Smooth muscle cell (in vitro differentiated cells): ENCODE results near the gene UTP18. TPM values are rescaled to one million over a fixed set of nuclear protein-coding genes. Genes with fewer than 3 reads are reported as not detected.

Source experiments
- DNase-seq: peaks from one replicate; lab custom pipeline; 2025; ENCODE audit not compliant: unreplicated experiment; lab: John Stamatoyannopoulos, UW
- H2AFZ ChIP-seq: fragments of 200-600 bp; sonication (generic); 2 replicates; pipeline ENCODE4 v1.6.0; 2016; ENCODE audit warnings: antibody characterized with exemption, low read depth, mild to moderate bottlenecking
- H3F3A ChIP-seq: fragments of 200-600 bp; sonication (generic); 2 replicates; pipeline ENCODE4 v1.6.0; 2017; ENCODE audit warnings: antibody characterized with exemption, low read depth
- H3K27ac ChIP-seq: fragments of 200-600 bp; sonication (generic); 2 replicates; pipeline ENCODE4 v1.5.1; 2016; ENCODE audit warnings: low read depth, mild to moderate bottlenecking
- H3K27me3 ChIP-seq: fragments of 200-600 bp; sonication (generic); 2 replicates; pipeline ENCODE4 v1.6.1; 2016; ENCODE audit warnings: low read depth, mild to moderate bottlenecking
- H3K36me3 ChIP-seq: fragments of 200-600 bp; sonication (generic); 2 replicates; pipeline ENCODE4 v1.5.1; 2016; ENCODE audit warnings: low read depth
- H3K4me1 ChIP-seq: fragments of 200-600 bp; sonication (generic); 2 replicates; pipeline ENCODE4 v1.5.1; 2016; ENCODE audit warnings: low read depth
- H3K4me2 ChIP-seq: fragments of 200-600 bp; sonication (generic); 2 replicates; pipeline ENCODE4 v1.6.0; 2016; ENCODE audit warnings: mild to moderate bottlenecking
- H3K4me3 ChIP-seq: fragments of 200-600 bp; sonication (generic); 2 replicates; pipeline ENCODE4 v1.5.1; 2016; ENCODE audit warnings: mild to moderate bottlenecking
- H3K79me2 ChIP-seq: fragments of 200-600 bp; sonication (generic); 2 replicates; pipeline ENCODE4 v1.6.0; 2016; ENCODE audit warnings: low read depth, mild to moderate bottlenecking
- H3K9ac ChIP-seq: fragments of 200-600 bp; sonication (generic); 2 replicates; pipeline ENCODE4 v1.6.0; 2016; ENCODE audit warnings: low read depth
- H3K9me3 ChIP-seq: fragments of 200-600 bp; sonication (generic); replicated peaks from 2 replicates; pipeline ENCODE4 v1.5.1; 2016; ENCODE audit warnings: low read depth
- H4K20me1 ChIP-seq: fragments of 200-600 bp; sonication (generic); 2 replicates; pipeline ENCODE4 v1.6.0; 2016; ENCODE audit warnings: low read depth
- CTCF ChIP-seq: fragments of 200-600 bp; sonication (generic); IDR thresholded peaks from 2 replicates; pipeline ENCODE4 v1.5.1; 2017; ENCODE audit warnings: borderline replicate concordance, mild to moderate bottlenecking, antibody characterized with exemption; ENCODE audit not compliant: insufficient read depth, poor library complexity, severe bottlenecking
- WGBS: methylation state at CpG from one replicate; pipeline ENCODE4 v1.1.7; 2016; ENCODE audit warnings: low lambda C conversion rate; 5-methylcytosine and 5-hydroxymethylcytosine counted together
- polyA plus RNA-seq: library from polyadenylated mRNA; unstranded; fragments of >200 nt; fragmentation: Nextera tagmentation; extraction: Ambion mirVana; gene quantifications from 2 replicates; pipeline ENCODE4 v1.2.1, GENCODE V29; 2016
- total RNA-seq: library from RNA; depleted of rRNA; stranded (reverse); fragments of >200 nt; gene quantifications from 2 replicates; pipeline ENCODE4 v1.2.3, GENCODE V29; 2014

Gene UTP18
- total and polyA plus RNA-seq, 2 experiments from 2014 or later = 31.7 to 42.1 TPM

- no peaks in the 10 kb centered on the region for H3K4me1 ChIP-seq
- no peaks in the 10 kb centered on the region for H3F3A ChIP-seq
- no peak overlapping the region for H3K4me3 ChIP-seq
- no peak overlapping the region for H3K9ac ChIP-seq
- peaks cover 4% of the 10 kb centered on the region for H3K27me3 ChIP-seq
- H3K79me2 ChIP-seq = no peaks in the 10 kb centered on the region
- no peaks in the 10 kb centered on the region for H4K20me1 ChIP-seq
- H2AFZ ChIP-seq = no peak overlapping the region
- H3K36me3 ChIP-seq = no peaks in the 10 kb centered on the region
- no peak for DNase-seq
- no peak overlapping the region for H3K4me2 ChIP-seq
- H3K27ac ChIP-seq = no peak overlapping the region
- WGBS = 98% methylated on average over 3 of the region's 3 CpGs
- TF ChIP-seq CTCF = no peak
- no peaks in the 10 kb centered on the region for H3K9me3 ChIP-seq
Measured at GRCh38 chr17:51341457-51341856, 81.1 kb downstream of the UTP18 start.

- H3K4me1 ChIP-seq = no peaks in the 10 kb centered on the region
- H3K36me3 ChIP-seq = no peaks in the 10 kb centered on the region
- no peak overlapping the region for H2AFZ ChIP-seq
- TF ChIP-seq CTCF = no peak
- DNase-seq = no peak
- H3K9ac ChIP-seq = no peak overlapping the region
- WGBS = 33% methylated on average over 2 of the region's 2 CpGs
- no peaks in the 10 kb centered on the region for H3K79me2 ChIP-seq
- H3K4me3 ChIP-seq = no peak overlapping the region
- H3F3A ChIP-seq = no peaks in the 10 kb centered on the region
- H3K27ac ChIP-seq = no peak overlapping the region
- no peak overlapping the region for H3K4me2 ChIP-seq
- no peaks in the 10 kb centered on the region for H4K20me1 ChIP-seq
- no peaks in the 10 kb centered on the region for H3K9me3 ChIP-seq
- peaks cover 4% of the 10 kb centered on the region for H3K27me3 ChIP-seq
Measured at GRCh38 chr17:51342257-51342656, 81.9 kb downstream of the UTP18 start.

GRCh38 chr17:51344532-51344931 lies 84.2 kb downstream of the UTP18 start:
- no peak for DNase-seq
- H3K79me2 ChIP-seq = no peaks in the 10 kb centered on the region
- H4K20me1 ChIP-seq = no peaks in the 10 kb centered on the region
- H2AFZ ChIP-seq = no peak overlapping the region
- no peaks in the 10 kb centered on the region for H3K36me3 ChIP-seq
- 96% methylated on average over 9 of the region's 9 CpGs for WGBS
- no peaks in the 10 kb centered on the region for H3K9me3 ChIP-seq
- TF ChIP-seq CTCF = no peak
- no peaks in the 10 kb centered on the region for H3K4me1 ChIP-seq
- no peaks in the 10 kb centered on the region for H3F3A ChIP-seq
- H3K27ac ChIP-seq = no peak overlapping the region
- H3K4me3 ChIP-seq = no peak overlapping the region
- H3K9ac ChIP-seq = no peak overlapping the region
- peaks cover 9% of the 10 kb centered on the region for H3K27me3 ChIP-seq
- H3K4me2 ChIP-seq = no peak overlapping the region

GRCh38 chr17:51346218-51346982 lies 86.1 kb downstream of the UTP18 start:
- WGBS = 77% methylated on average over 9 of the region's 9 CpGs
- H3K27ac ChIP-seq = no peak overlapping the region
- no peaks in the 10 kb centered on the region for H3K4me1 ChIP-seq

More at GRCh38 chr17:51346218-51346982, 86.1 kb downstream of the UTP18 start:
- no peak overlapping the region for H3K4me3 ChIP-seq
- no peak overlapping the region for H3K4me2 ChIP-seq
- no peaks in the 10 kb centered on the region for H3F3A ChIP-seq
- peaks cover 8% of the 10 kb centered on the region for H3K27me3 ChIP-seq
- no peak overlapping the region for H3K9ac ChIP-seq
- no peaks in the 10 kb centered on the region for H3K79me2 ChIP-seq
- H4K20me1 ChIP-seq = no peaks in the 10 kb centered on the region
- no peaks in the 10 kb centered on the region for H3K36me3 ChIP-seq
- no peak for TF ChIP-seq CTCF
- no peak overlapping the region for H2AFZ ChIP-seq
- H3K9me3 ChIP-seq = no peaks in the 10 kb centered on the region
- DNase-seq = no peak
